ENCODE measurements around the gene LARP1.

DNA sequence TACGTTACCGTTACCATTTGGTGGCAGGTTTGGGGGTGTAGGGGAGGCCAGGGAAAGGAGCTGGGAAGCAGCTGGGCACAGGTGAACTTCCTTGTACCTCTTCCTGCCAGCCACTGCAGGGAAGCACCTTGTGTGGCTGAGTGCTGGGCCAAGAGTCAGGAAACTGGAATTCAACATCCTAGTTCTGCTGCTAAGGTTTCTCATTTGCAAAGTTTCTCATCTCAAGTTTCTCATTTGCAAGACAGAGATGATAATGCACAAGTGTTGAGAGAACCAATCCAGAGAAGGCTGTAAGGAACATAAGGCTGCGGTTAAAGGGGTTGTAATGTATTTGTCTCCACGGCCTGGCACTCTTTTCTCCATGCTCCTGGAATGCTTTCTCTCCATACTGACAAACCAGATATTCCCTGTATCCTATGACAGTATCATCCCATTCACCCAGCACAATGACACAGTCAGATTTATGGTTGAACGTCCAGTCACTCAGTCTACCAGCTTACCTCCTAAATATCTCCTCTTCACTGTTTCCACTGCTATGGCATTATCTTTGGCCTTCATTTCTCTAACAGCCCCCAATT lies 33.6 kb upstream of the LARP1 start:
- TF ChIP-seq POLR2A (IDR thresholded peaks at IDR 0.05): no peak
- TF ChIP-seq, protein P1, sequence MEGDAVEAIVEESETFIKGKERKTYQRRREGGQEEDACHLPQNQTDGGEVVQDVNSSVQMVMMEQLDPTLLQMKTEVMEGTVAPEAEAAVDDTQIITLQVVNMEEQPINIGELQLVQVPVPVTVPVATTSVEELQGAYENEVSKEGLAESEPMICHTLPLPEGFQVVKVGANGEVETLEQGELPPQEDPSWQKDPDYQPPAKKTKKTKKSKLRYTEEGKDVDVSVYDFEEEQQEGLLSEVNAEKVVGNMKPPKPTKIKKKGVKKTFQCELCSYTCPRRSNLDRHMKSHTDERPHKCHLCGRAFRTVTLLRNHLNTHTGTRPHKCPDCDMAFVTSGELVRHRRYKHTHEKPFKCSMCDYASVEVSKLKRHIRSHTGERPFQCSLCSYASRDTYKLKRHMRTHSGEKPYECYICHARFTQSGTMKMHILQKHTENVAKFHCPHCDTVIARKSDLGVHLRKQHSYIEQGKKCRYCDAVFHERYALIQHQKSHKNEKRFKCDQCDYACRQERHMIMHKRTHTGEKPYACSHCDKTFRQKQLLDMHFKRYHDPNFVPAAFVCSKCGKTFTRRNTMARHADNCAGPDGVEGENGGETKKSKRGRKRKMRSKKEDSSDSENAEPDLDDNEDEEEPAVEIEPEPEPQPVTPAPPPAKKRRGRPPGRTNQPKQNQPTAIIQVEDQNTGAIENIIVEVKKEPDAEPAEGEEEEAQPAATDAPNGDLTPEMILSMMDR (IDR thresholded peaks at IDR 0.05): no peak
- TF ChIP-seq POLR2AphosphoS5 (IDR thresholded peaks at IDR 0.05): no peak
